ENCODE measurements around the gene SUCNR1. TPM values are rescaled to one million over a fixed set of nuclear protein-coding genes. Genes with fewer than 3 reads are reported as not detected.

Gene SUCNR1
- total and polyA plus RNA-seq, 12 donors, result 0.08 to 4.9 (median 1.6) TPM

DNA sequence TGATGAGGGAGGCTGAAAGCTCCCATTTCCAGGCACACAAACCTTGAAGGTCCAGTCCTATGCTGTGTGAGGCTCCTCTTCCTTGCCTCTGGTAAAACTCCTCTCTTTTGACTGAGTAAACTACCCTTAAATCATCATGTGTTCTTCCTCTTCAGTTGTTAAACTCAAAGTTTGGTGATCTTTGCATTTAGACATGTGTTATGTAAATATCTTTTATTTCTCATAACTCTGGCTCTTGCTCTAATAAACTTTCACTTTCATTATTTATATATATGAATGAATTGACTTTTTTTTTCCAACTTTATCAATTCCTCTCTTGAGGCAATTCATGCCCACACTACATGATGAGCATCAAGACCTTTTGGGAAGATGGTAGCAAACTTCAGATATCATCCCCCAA lies 26.6 kb downstream of the SUCNR1 start:
- DNase-seq, result no peak
- TF ChIP-seq POLR2A (IDR thresholded peaks at IDR 0.05) (no peak), CTCF (IDR thresholded peaks at IDR 0.05) (no peak)
- intact Hi-C loops (cut with DNase I), result no loop called here

DNA sequence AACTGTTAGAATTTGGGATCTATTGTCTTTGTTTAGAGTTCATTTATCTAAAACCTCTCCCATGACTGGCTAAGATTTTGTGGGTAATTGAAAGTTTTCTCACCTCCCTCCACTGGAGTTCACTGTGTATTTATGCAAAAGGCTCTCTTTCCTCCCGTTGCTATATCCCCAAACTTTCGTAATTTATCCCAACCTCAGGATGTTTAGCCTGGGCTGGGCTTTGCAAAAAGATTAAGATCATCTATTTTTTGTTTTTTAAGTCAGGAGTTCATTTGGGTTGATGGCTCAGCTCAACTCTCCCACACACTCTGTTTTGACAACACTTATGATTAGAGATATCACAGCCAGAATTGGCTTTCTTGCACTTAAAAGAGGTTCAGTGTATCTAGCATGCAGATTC lies 27.0 kb downstream of the SUCNR1 start:
- H3K4me1 ChIP-seq (replicated peaks in 1 of 2), result peaks cover 19 to 45% of the 10 kb centered on the region in 2 donors
- H3K9me3 ChIP-seq (replicated peaks in 1 of 3), result no peaks in the 10 kb centered on the region
- no peak overlapping the region for H3K27ac ChIP-seq
- no peak overlapping the region for H3K4me3 ChIP-seq
- no peaks in the 10 kb centered on the region for H3K36me3 ChIP-seq (replicated peaks in 1 of 2)
- TF ChIP-seq CTCF (IDR thresholded peaks at IDR 0.05) (no peak), POLR2A (IDR thresholded peaks at IDR 0.05) (no peak)
- DNase-seq, result no peak
- no peaks in the 10 kb centered on the region for H3K27me3 ChIP-seq
- intact Hi-C loops (cut with DNase I), result no loop called here
- 66 to 72% (median 71%) methylated on average over 2 of the region's 2 CpGs for WGBS, 4 donors

More for the DNA sequence above, 26.6 kb downstream of the SUCNR1 start:
- H3K27ac ChIP-seq, result no peak overlapping the region
- no peaks in the 10 kb centered on the region for H3K9me3 ChIP-seq (replicated peaks in 1 of 3)
- no peaks in the 10 kb centered on the region for H3K36me3 ChIP-seq (replicated peaks in 1 of 2)
- H3K4me1 ChIP-seq (replicated peaks in 1 of 2), result peaks cover 19 to 47% of the 10 kb centered on the region in 2 donors
- no peak overlapping the region for H3K4me3 ChIP-seq
- H3K27me3 ChIP-seq, result no peaks in the 10 kb centered on the region

- intact Hi-C loops (cut with DNase I), result no loop called here
- Histone ChIP-seq H3K36me3 (replicated peaks in 1 of 2) (no peaks in the 10 kb centered on the region), H3K4me3 (no peak overlapping the region), H3K27me3 (no peaks in the 10 kb centered on the region), H3K4me1 (replicated peaks in 1 of 2) (peaks cover 19 to 39% of the 10 kb centered on the region in 2 donors), H3K27ac (peak overlapping the region in 1 of 5 donors; percentile 8), H3K9me3 (replicated peaks in 1 of 3) (no peaks in the 10 kb centered on the region)
- WGBS, 4 donors, result 21 to 50% (median 30%) methylated on average over 1 of the region's 1 CpG
- no peak for DNase-seq
- no peak for TF ChIP-seq CTCF (IDR thresholded peaks at IDR 0.05)
- no peak for TF ChIP-seq POLR2A (IDR thresholded peaks at IDR 0.05)
Measured at GRCh38 chr3:151900884-151901643, 27.6 kb downstream of the SUCNR1 start.

DNA sequence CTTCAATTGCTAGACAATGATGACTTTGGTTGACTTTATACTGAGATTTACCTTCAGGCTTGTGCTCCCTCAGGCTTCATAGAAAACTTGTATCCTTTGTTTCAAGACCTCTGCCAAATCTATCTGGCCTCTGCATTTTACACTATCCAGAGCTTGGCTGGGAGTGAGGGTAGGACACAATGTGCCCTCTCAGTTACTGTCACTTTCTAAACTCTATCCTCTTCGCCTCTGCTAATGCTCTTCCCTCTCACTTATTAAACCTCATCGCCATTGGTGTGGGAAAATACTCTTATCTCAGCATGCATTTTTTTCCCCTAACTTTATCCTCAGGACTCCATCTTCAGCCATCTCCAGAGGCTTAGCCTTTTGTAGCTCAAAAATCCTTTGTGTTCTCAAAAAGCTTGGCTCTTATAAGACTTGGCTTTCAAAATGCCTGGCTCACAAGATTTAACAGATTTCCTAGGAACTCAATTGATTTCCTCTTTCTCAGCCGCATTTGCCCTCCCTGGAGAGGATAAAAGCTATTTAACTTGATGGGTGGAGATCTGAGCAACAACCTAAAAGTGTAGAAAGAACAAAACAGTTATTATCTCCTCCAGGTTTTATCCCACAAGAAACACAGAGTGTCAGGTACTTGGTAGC lies 28.3 kb downstream of the SUCNR1 start:
- DNase-seq, result no peak
- intact Hi-C loops (cut with DNase I), result no loop called here
- Histone ChIP-seq H3K36me3 (replicated peaks in 1 of 2) (no peaks in the 10 kb centered on the region), H3K27ac (peak overlapping the region in 1 of 5 donors; percentile 8), H3K4me1 (replicated peaks in 1 of 2) (peaks cover 19 to 32% of the 10 kb centered on the region in 2 donors), H3K27me3 (no peaks in the 10 kb centered on the region), H3K9me3 (replicated peaks in 1 of 3) (no peaks in the 10 kb centered on the region), H3K4me3 (no peak overlapping the region)
- 59 to 81% (median 78%) methylated on average over 3 of the region's 3 CpGs for WGBS, 4 donors
- no peak for TF ChIP-seq CTCF (IDR thresholded peaks at IDR 0.05)
- TF ChIP-seq POLR2A (IDR thresholded peaks at IDR 0.05), result no peak

Data from adrenal gland (tissue), 12 donors.